A549 (cell line): ENCODE data around the gene PPARA. TPM values are rescaled to one million over a fixed set of nuclear protein-coding genes. Genes with fewer than 3 reads are reported as not detected.

Source experiments
- ATAC-seq, 2 experiments: fragments of 200-7000 bp in 1 of 2; fragments of >200 bp in 1 of 2; cut with Nextera tagmentation in 1 of 2; cut with Tn5 transposase in 1 of 2; 3 replicates each; pipeline versions ENCODE4 v1.8.0 to v1.9.1; 2018 to 2020; ENCODE audit warnings: mild to moderate bottlenecking in 1 of 2, moderate library complexity in 1 of 2
- CTCF ChIA-PET: fragments of 300-600 bp; sonication (Branson Sonifier 250); formaldehyde crosslinking; extraction: SDS; loops from one replicate; lab custom pipeline; 2021; ENCODE audit warnings: antibody characterized with exemption, inconsistent platforms; lab: Yijun Ruan, JAX
- POLR2A ChIA-PET: fragments of 350-600 bp; formaldehyde crosslinking; extraction: SDS; loops from one replicate; lab custom pipeline; 2021; ENCODE audit warnings: antibody characterized with exemption, inconsistent platforms; lab: Yijun Ruan, JAX
- DNase-seq, 2 experiments: peaks; one replicate each; pipeline versions ENCODE4 v3.0.0 to v3.0.0-alpha.2; 2011 to 2016; ENCODE audit warnings: low read depth in 1 of 2, low spot score in 1 of 2
- FAIRE-seq: peaks from 2 replicates; lab custom pipeline; 2011; peaks lifted over from hg19 to GRCh38; lab: Jason Lieb, UNC
- H3K27ac ChIP-seq, 2 experiments: fragments of >200 bp; sonication (Bioruptor Twin); formaldehyde crosslinking; 3 replicates each; pipeline ENCODE4 v1.5.1; 2016 to 2017
- H3K4me1 ChIP-seq: fragments of >200 bp; sonication (Bioruptor Twin); formaldehyde crosslinking; 3 replicates; pipeline ENCODE4 v1.6.1; 2016
- H3K4me2 ChIP-seq: fragments of >200 bp; sonication (Bioruptor Twin); formaldehyde crosslinking; 3 replicates; pipeline ENCODE4 v1.6.1; 2016
- H3K4me3 ChIP-seq: fragments of >200 bp; sonication (Bioruptor Twin); formaldehyde crosslinking; 3 replicates; pipeline ENCODE4 v1.5.1; 2016
- H3K9me3 ChIP-seq: fragments of >200 bp; sonication (Bioruptor Twin); formaldehyde crosslinking; 3 replicates; pipeline ENCODE4 v1.6.1; 2016
- BCL3 ChIP-seq: fragments of >200 bp; sonication (Bioruptor Twin); formaldehyde crosslinking; IDR thresholded peaks from 3 replicates; pipeline ENCODE4 v1.6.1; 2016
- CBX8 ChIP-seq: fragments of 200-600 bp; sonication (generic); IDR thresholded peaks from 2 replicates; pipeline ENCODE4 v1.6.1; 2016
- CEBPB ChIP-seq, 2 experiments: fragments of >200 bp in 1 of 2; sonication (Bioruptor Twin) in 1 of 2; formaldehyde crosslinking in 1 of 2; IDR thresholded peaks; 2 replicates each; pipeline ENCODE4 v1.6.1; 2012 to 2016
- CTCF ChIP-seq: fragments of >200 bp; sonication (Bioruptor Twin); formaldehyde crosslinking; IDR thresholded peaks from 3 replicates; pipeline ENCODE4 v1.5.1; 2016
- EHF ChIP-seq: fragments of 250-450 bp; sonication (Bioruptor Pico); IDR thresholded peaks from 2 replicates; pipeline ENCODE4 v1.5.0; 2020; ENCODE audit warnings: mild to moderate bottlenecking
- ELK1 ChIP-seq: fragments of 150-350 bp; IDR thresholded peaks from 2 replicates; pipeline ENCODE4 v1.6.1; 2014; ENCODE audit warnings: low read depth, mild to moderate bottlenecking, low read length
- EP300 ChIP-seq, 2 experiments: fragments of >200 bp; sonication (Bioruptor Twin); formaldehyde crosslinking; IDR thresholded peaks; 2 replicates in 1 of 2; 3 replicates in 1 of 2; pipeline ENCODE4 v1.6.1; 2016 to 2017
- HES2 ChIP-seq: fragments of >200 bp; sonication (Bioruptor Twin); formaldehyde crosslinking; IDR thresholded peaks from 2 replicates; pipeline ENCODE4 v1.6.1; 2016
- JUN ChIP-seq, 2 experiments: fragments of >200 bp; sonication (Bioruptor Twin); formaldehyde crosslinking; IDR thresholded peaks; 2 replicates in 1 of 2; 3 replicates in 1 of 2; pipeline ENCODE4 v1.6.1; 2016 to 2017
- JUNB ChIP-seq: fragments of >200 bp; sonication (Bioruptor Twin); formaldehyde crosslinking; IDR thresholded peaks from 2 replicates; pipeline ENCODE4 v1.6.1; 2016
- MAFK ChIP-seq: fragments of 450-650 bp; IDR thresholded peaks from 2 replicates; pipeline ENCODE4 v1.6.1; 2014; ENCODE audit not compliant: partially characterized antibody
- MAX ChIP-seq: IDR thresholded peaks from 2 replicates; pipeline ENCODE4 v1.6.1; 2012
- MYC ChIP-seq: IDR thresholded peaks from 2 replicates; pipeline ENCODE4 v1.6.1; 2012; ENCODE audit warnings: mild to moderate bottlenecking, inconsistent platforms, low read length, improper control_type of control experiment, borderline replicate concordance
- NFE2L2 ChIP-seq: fragments of 150-350 bp; conservative IDR thresholded peaks from 2 replicates; pipeline ENCODE4 v1.6.1; 2014; ENCODE audit warnings: low read length
- NPAS2 ChIP-seq: fragments of 250-450 bp; sonication (Bioruptor Pico); IDR thresholded peaks from 2 replicates; pipeline ENCODE4 v1.8.0; 2022; ENCODE audit warnings: mild to moderate bottlenecking, moderate library complexity, borderline replicate concordance
- RAD21 ChIP-seq, 2 experiments: fragments of >200 bp in 1 of 2; sonication (Bioruptor Twin) in 1 of 2; formaldehyde crosslinking in 1 of 2; IDR thresholded peaks in 1 of 2; conservative IDR thresholded peaks in 1 of 2; 2 replicates in 1 of 2; 3 replicates in 1 of 2; pipeline ENCODE4 v1.6.1; 2012 to 2018; ENCODE audit warnings: inconsistent platforms in 1 of 2
- RCOR1 ChIP-seq: fragments of 150-350 bp; IDR thresholded peaks from 2 replicates; pipeline ENCODE4 v1.6.1; 2014; ENCODE audit warnings: antibody characterized with exemption, low read length, low read depth
- RFX5 ChIP-seq: fragments of 450-650 bp; IDR thresholded peaks from 2 replicates; pipeline ENCODE4 v1.7.1; 2014; ENCODE audit warnings: antibody characterized with exemption, mild to moderate bottlenecking, moderate library complexity
- RNF2 ChIP-seq: fragments of 200-600 bp; sonication (generic); IDR thresholded peaks from 2 replicates; pipeline ENCODE4 v1.6.1; 2016; ENCODE audit warnings: low read depth, mild to moderate bottlenecking, antibody characterized with exemption, moderate library complexity, borderline replicate concordance
- SMC3 ChIP-seq: fragments of >200 bp; sonication (Bioruptor Twin); formaldehyde crosslinking; IDR thresholded peaks from 3 replicates; pipeline ENCODE4 v1.6.1; 2018; ENCODE audit warnings: inconsistent platforms
- ZFP36 ChIP-seq: fragments of 450-650 bp; IDR thresholded peaks from 2 replicates; pipeline ENCODE4 v1.6.1; 2014; ENCODE audit warnings: borderline replicate concordance; ENCODE audit not compliant: partially characterized antibody
- WGBS: methylation state at CpG from one replicate; pipeline ENCODE4 v1.1.6; 2017; ENCODE audit errors: missing lambda C conversion rate; 5-methylcytosine and 5-hydroxymethylcytosine counted together
- polyA plus RNA-seq, 4 experiments: library from polyadenylated mRNA; depleted of rRNA in 3 of 4; stranded (reverse); fragments of >200 nt; fragmentation: RNase III in 1 of 4; extraction: RNeasy Plus Mini Kit Qiagen cat#74134 plus additional on column Dnase treatment in 1 of 4; gene quantifications; 2 replicates in 3 of 4; 3 replicates in 1 of 4; pipeline ENCODE4 v1.2.3, GENCODE V29; 2011 to 2017
- TF ChIP-seq, protein P1 (sequence below): IDR thresholded peaks from 2 replicates; pipeline ENCODE4 v1.6.1; 2012

The PPARA gene
- polyA plus RNA-seq, 2 of the 4 experiments (the other 2 are of a cell fraction): 2.6 to 2.8 TPM

GRCh38 chr22:46122980-46123693, 27.2 kb upstream of the PPARA start:
- H3K4me3 ChIP-seq: no peak overlapping the region
- ChIA-PET POLR2A (no interaction called here), CTCF (interaction anchor here (1.0 to 10.7 kb wide), 21 partner anchors 11 to 418 kb away, joined by 3 to 272 read pairs (median 7); partner anchors contain the start of genes GTSE1 and TRMU)
- DNase-seq (no peak), FAIRE-seq (no peak)
- H3K4me1 ChIP-seq: 0 out of 3 replicates have a peak, but pooled peaks cover 4% of the 10 kb centered on the region
- WGBS: no CpG with 5 or more reads among the region's 19 CpGs
- H3K4me2 ChIP-seq: peak overlapping the region; percentile 76
- peak overlapping the region; percentile 59 to 85; a peak in 5 of 6 replicates for H3K27ac ChIP-seq
- H3K9me3 ChIP-seq: no peaks in the 10 kb centered on the region
- TF ChIP-seq HES2 (no peak), RCOR1 (no peak)
- TF ChIP-seq, all 56 proteins: peak for 0
- ATAC-seq: no peak

DNA sequence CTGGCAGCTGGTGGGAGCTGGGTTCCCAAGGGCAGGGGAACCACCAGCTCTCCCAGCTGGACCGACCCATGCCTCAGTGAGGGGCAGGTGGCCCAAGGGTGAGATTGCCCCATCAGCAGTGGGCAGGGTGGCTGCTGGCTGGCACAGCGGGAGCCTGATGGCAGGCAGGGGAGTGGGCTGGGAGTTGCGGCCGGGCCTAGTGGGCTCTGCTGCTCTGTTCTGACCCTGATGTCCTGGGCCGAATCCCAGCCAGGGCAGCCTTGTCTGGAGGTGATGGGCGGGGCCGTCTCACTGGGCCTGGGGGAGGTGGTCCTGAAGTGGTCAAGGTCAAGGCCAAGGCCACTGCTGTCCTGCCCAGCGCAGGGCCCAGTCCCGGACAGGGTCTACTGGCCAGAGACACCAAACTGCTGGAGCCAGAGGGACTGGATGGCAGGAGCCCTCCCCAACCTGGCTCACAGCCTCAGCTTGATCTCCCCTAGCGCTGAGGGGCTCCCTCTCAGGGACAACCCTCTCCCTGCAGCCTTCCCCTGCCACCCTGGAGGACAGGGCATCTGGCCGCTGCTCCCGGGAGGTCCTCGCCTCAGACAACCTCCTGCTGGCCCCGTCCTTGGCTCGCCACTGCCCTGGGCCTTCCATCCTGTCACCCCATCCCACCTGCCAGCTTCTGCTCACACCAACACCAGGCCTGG, 26.5 kb upstream of the PPARA start:
- 98% methylated on average over 8 of the region's 15 CpGs for WGBS
- ChIA-PET CTCF (interaction anchor here (10.0 kb wide), 1 partner anchor 190 kb away, joined by 272 read pairs; no protein-coding TSS in a partner anchor), POLR2A (no interaction called here)
- DNase-seq (no peak), FAIRE-seq (no peak), ATAC-seq (no peak)
- H3K4me3 ChIP-seq: no peak overlapping the region
- no peak overlapping the region for H3K4me2 ChIP-seq
- 0 out of 3 replicates have a peak, but pooled peaks cover 4% of the 10 kb centered on the region for H3K4me1 ChIP-seq
- no peaks in the 10 kb centered on the region for H3K9me3 ChIP-seq
- no peak for TF ChIP-seq RFX5
- no peak for TF ChIP-seq ELK1
- no peak for TF ChIP-seq JUNB
- no peak for TF ChIP-seq EHF (CRISPR knock-in tag)
- H3K27ac ChIP-seq: no peak overlapping the region

DNA sequence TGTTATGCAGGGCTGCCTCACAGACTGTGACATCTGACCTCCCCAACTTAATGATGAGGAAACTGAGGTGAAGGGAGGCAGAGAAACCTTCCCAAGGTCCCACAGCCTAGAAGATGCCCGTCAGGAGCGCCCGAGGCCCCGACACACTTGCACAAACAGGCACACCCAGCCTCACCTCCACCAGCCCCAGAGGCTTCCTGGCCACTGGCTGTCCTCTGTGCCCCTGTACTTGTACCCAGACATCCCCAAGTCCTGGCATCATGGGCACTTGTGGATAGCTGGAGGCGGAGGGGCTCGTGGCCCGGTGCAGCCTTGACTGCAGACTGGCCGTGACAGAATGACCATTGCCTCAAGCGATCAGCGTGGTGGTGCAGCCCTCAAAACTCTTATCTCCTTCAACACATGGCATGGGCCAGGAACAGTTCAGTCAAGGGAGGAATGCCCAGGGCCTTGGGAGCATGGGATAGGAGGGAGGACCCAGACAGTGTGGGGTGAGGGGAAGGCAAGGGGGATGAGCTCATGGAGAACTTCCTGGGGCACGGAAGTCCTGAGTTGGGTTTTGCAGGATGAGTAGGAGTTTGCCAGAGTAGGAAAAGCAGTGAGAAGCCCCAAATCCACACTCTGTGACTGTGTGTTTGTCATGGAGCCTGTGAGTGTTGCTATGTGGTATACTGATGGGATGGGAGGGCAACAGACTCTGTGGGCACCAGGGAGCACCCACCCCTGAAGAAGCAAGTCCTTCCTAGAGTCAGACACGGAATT, 25.8 kb upstream of the PPARA start:
- H3K4me2 ChIP-seq: no peak overlapping the region
- H3K9me3 ChIP-seq: no peaks in the 10 kb centered on the region
- FAIRE-seq: no peak
- CTCF ChIA-PET: interaction anchor here (1.1 to 10.0 kb wide), 3 partner anchors 8 to 189 kb away, joined by 4 to 272 read pairs (median 6); no protein-coding TSS in a partner anchor
- DNase-seq: no peak
- POLR2A ChIA-PET: no interaction called here
- ATAC-seq: no peak
- 0 out of 3 replicates have a peak, but pooled peaks cover 4% of the 10 kb centered on the region for H3K4me1 ChIP-seq
- H3K27ac ChIP-seq: no peak overlapping the region
- WGBS: 85% methylated on average over 8 of the region's 12 CpGs
- TF ChIP-seq MAX (no peak), ZFP36 (no peak), CBX8 (no peak), NFE2L2 (no peak), CEBPB (IDR thresholded peaks at IDR 0.05) (no peak), BCL3 (no peak), JUN (IDR thresholded peaks at IDR 0.05) (no peak), SMC3 (no peak), RAD21 (conservative IDR thresholded peaks at IDR 0.05 in 1 of 2, IDR thresholded peaks at IDR 0.05 in 1 of 2) (no peak), RNF2 (no peak), MAFK (no peak), ELK1 (no peak), CTCF (no peak), MYC (no peak), NPAS2 (CRISPR knock-in tag) (no peak), EP300 (IDR thresholded peaks at IDR 0.05) (no peak)
- TF ChIP-seq, protein P1, sequence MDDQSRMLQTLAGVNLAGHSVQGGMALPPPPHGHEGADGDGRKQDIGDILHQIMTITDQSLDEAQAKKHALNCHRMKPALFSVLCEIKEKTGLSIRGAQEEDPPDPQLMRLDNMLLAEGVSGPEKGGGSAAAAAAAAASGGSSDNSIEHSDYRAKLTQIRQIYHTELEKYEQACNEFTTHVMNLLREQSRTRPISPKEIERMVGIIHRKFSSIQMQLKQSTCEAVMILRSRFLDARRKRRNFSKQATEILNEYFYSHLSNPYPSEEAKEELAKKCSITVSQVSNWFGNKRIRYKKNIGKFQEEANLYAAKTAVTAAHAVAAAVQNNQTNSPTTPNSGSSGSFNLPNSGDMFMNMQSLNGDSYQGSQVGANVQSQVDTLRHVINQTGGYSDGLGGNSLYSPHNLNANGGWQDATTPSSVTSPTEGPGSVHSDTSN: no peak
- TF ChIP-seq, all 56 proteins: peak for 0
- no peak overlapping the region for H3K4me3 ChIP-seq
